A549 treated with CORT108297 at 1 μM for 4 hours (cell line): Measurements from ENCODE around the gene TTLL9. TPM values are rescaled to one million over a fixed set of nuclear protein-coding genes. Genes with fewer than 3 reads are reported as not detected.

Experiments used
- total RNA-seq: library from RNA; stranded (reverse); fragments of 200-300 nt; extraction: Qiagen RNA extraction; gene quantifications from 5 replicates; pipeline ENCODE4 v1.2.3, GENCODE V29; 2022

TTLL9 gene
- total RNA-seq = 0.02 to 0.15 TPM (median 0.06 TPM) in 4 of 5 replicates, not detected in the other

DNA sequence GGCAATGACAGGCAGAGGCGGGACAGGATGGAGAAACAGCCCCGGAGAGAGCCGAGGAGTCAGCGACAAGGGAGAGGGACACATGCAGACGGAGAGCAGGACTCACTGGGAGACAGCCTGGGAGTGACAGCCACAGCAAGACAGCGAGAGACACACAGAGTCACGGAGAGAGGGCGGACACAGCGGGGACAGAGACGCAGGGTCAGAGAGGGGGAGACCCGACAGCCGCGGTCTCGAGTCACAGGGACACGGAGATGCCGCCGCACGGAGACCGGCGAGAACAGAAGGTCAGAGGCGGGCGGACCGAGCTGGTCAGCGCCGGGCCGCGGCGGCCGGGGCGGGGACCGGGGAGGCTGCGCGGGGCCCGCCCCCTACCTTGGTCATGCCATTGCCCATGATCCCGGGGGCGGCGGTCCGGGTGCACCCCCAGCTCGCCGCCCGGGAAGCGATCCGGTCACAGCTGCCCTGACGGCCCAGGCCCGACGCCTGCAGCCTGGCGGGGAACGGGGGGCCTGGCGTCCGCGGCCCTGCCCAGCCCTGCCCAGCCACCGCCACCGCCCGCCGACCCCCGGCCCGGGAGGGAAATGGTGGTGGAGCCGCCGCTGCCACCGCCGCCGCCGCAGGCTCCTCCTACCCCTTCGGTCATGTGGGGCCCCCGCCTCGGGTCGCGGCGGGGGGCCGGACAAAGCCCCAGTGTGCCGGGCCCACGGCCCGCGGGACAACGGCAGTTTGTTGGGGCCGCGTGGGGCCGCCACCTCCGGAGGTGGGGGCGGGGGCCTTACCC lies at the start of gene TTLL9, which contains the start of gene DUSP15:
Gene TTLL9, plus strand, starts transcription at position 693 of the 784 bp plus-strand sequence. CDS start 493 bp downstream, outside the sequence.
Gene DUSP15, minus strand, starts transcription at position 586 of the 784 bp plus-strand sequence. Its CDS starts 190 bp downstream, at position 396.

GRCh38 chr20:31845300-31845863 lies 25.1 kb upstream of the TTLL9 start, which contains the start of gene FOXS1:
FOXS1 (minus strand) TSS chr20:31845604; CDS start chr20:31845542, 62 bp downstream.

GRCh38 chr20:31951530-31952453 lies 81.4 kb downstream of the TTLL9 start, which contains the start of gene PDRG1:
PDRG1 (minus strand) TSS chr20:31952046; CDS start chr20:31951961, 85 bp downstream.

GRCh38 chr20:31967830-31968249 lies 97.4 kb downstream of the TTLL9 start, which contains the start of gene XKR7:
XKR7 (plus strand) TSS chr20:31968151; CDS start chr20:31968176, 25 bp downstream.

Other genes starting within 250 kb of the TTLL9 start
- not detected in 5 replicates for gene COX4I2, start 232.7 kb upstream of the TTLL9 start, total RNA-seq
- 192 to 204 TPM (median 200 TPM) in 5 replicates for gene BCL2L1, start 147.8 kb upstream of the TTLL9 start, total RNA-seq
- 98.2 to 128 TPM (median 104 TPM) in 5 replicates for gene TPX2, start 131.3 kb upstream of the TTLL9 start, total RNA-seq
- gene MYLK2, start 51.3 kb upstream of the TTLL9 start, total RNA-seq = 0.35 to 0.77 TPM (median 0.50 TPM) in 5 replicates
- gene FOXS1, start 25.0 kb upstream of the TTLL9 start, total RNA-seq = 0.20 to 1.3 TPM (median 0.64 TPM) in 5 replicates
- gene DUSP15, start 107 bp upstream of the TTLL9 start, total RNA-seq = 0.43 to 1.1 TPM (median 0.99 TPM) in 5 replicates
- 29.9 to 37.6 TPM (median 33.4 TPM) in 5 replicates for gene PDRG1, start 81.4 kb downstream of the TTLL9 start, total RNA-seq
- gene XKR7, start 97.5 kb downstream of the TTLL9 start, total RNA-seq = 0.02 TPM in 1 of 5 replicates, not detected in the others
- gene CCM2L, start 139.8 kb downstream of the TTLL9 start, total RNA-seq = 0.33 to 0.68 TPM (median 0.55 TPM) in 5 replicates
- gene HCK, start 181.6 kb downstream of the TTLL9 start, total RNA-seq = 0.03 to 0.16 TPM (median 0.12 TPM) in 3 of 5 replicates, not detected in the others
- gene TM9SF4, start 239.1 kb downstream of the TTLL9 start, total RNA-seq = 33.6 to 39.4 TPM (median 38.7 TPM) in 5 replicates